Placental pericyte (primary cell): ENCODE measurements around the gene RECQL5. TPM values are rescaled to one million over a fixed set of nuclear protein-coding genes. Genes with fewer than 3 reads are reported as not detected.

ENCODE experiments used
- total RNA-seq: library from RNA; depleted of rRNA; stranded (reverse); fragments of >200 nt; gene quantifications from 2 replicates; pipeline ENCODE4 v1.2.3, GENCODE V29; 2012

RECQL5 gene
- 21.7 and 22.6 TPM in 2 replicates for total RNA-seq

DNA sequence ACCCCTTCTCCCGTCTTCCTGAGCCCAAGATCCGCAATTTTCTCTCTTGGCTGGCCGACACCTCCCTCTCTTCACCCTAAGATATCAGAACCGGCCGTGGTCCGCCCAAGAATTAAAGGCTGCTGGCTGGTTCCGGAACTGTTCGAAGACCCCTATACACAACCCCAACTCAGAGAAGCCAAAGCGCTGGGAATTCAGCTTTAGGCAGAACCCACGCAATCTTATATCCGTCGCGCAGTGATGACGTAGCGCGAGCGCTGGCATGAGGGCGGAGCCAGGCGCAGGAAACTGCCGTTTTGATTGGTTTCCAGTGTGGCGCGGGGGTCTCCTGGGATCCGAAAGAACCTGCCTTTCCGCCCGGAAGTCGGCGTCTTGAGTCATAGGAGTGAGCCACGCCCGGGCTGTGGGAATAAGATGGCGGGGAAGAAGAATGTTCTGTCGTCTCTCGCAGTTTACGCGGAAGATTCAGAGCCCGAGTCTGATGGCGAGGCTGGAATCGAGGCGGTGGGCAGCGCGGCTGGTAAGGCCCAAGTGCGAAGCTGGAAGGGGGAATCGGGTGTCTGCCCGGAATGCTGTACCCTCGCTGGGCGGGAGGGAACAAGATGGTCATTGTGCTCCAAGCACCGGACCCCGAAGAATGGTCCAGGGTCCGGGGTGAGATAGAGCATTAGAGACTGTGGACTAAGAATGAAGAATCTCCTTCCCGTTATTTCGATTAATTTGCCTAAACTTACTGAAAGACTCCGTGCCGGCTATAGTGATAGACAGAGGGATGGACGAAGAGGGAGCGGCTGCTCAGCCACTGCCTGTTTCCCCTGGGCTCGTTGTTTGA is at the start of gene RECQL5, which contains the start of gene SAP30BP:
Gene RECQL5, minus strand, starts transcription at position 196 of the 832 bp plus-strand sequence. CDS start 597 bp downstream, outside the sequence.
Gene SAP30BP, plus strand, starts transcription at position 380 of the 832 bp plus-strand sequence. Its CDS starts 35 bp downstream, at position 415.

DNA sequence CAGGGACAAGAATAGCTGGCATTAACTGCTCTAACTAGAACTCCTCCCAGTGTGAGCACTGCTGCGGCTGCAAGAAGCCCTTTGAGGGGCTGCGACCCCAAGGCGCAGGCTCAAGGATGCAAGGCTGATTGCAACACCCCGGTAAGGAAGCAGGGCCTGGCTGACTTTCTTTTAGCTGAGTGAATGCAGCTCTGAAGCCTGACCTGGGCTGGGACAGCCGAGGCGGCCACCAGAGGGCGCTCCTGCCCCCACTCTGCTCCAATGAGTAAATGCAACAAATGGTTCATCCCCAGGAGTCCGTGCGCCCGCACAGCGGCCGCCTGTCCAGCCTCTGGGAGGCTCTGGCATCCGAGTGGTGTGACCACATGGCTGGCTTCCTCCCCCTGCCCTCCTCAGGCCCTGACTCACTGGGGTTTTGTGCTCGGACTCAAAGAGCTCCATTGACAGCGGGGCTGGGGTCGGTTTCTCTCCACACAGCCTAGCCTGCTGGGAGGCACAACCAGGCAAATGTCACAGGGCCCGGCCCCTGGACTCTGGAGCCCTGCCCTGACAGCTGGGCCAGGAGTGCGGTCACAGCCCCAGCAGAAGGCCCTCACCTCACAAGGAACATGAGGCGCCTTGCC is 34.0 kb downstream of the RECQL5 start, which contains the start of gene SMIM5:
Gene SMIM5, plus strand, starts transcription at position 572 of the 623 bp plus-strand sequence. CDS start 6,768 bp downstream, outside the sequence.

DNA sequence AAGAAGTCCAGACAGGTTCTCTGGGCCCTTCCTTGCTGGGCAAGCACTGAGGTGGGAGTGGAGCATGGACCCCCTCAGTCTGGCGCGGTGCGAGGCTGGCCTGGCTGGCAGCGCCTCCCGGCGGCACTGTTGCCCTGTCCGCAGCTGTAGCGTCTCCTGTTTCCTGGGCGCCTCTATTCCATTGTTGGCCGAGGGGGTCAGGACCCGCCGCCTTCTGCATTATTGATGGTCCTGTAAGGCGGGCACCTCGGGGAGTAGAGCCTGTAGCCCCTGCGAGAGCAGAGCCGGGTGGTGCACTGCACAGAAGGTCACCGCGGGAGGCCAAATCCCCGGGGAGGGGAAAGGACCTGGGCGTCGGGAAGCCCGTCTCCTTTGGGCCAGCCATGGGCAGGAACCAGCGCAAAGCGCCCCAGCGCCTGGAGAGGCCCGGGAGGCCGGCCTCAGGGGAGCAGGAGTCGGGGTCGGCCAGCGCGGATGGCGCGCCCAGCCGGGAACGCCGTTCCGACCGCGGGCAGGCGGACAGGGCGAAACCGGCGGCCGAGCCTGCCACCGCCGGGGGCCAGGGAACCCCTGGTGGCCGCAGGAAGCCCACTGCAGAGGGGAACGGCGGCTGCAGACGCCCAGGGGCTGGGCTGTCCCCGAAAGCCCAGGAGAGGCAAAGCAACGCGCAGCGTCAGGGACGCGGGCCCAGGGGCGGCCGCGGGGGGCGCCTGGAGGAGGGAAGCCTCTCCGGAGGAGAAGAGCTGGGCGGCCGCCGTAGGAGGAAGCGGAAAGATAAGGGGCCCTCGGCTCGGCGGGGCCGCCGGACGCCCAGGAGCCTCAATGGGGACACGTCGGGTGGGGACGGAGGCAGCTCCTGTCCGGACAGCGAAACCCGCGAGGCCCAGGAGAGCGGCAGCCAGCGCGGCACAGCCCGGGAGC is 79.0 kb downstream of the RECQL5 start, which contains the start of gene MYO15B:
Gene MYO15B, plus strand, starts transcription at position 126 of the 921 bp plus-strand sequence. Its CDS starts 258 bp downstream, at position 384.

Other genes starting within 250 kb of the RECQL5 start
- gene TMEM94, start 210.5 kb downstream of the RECQL5 start, total RNA-seq = 35.1 and 58.4 TPM in 2 replicates
- gene CASKIN2, start 151.6 kb downstream of the RECQL5 start, total RNA-seq = 8.5 and 11.6 TPM in 2 replicates
- 9.6 and 12.7 TPM in 2 replicates for gene TSEN54, start 150.6 kb downstream of the RECQL5 start, total RNA-seq
- gene LLGL2, start 141.5 kb downstream of the RECQL5 start, total RNA-seq = 0.57 and 1.8 TPM in 2 replicates
- gene MYO15B, start 79.4 kb downstream of the RECQL5 start, total RNA-seq = 0.57 and 1.3 TPM in 2 replicates
- not detected in 2 replicates for gene SMIM5, start 33.7 kb downstream of the RECQL5 start, total RNA-seq
- 66.6 and 75.9 TPM in 2 replicates for gene SAP30BP, start 184 bp upstream of the RECQL5 start, total RNA-seq
- 0.44 and 0.57 TPM in 2 replicates for gene ITGB4, start 54.3 kb upstream of the RECQL5 start, total RNA-seq
- gene GALK1, start 98.0 kb upstream of the RECQL5 start, total RNA-seq = 24.7 and 37.7 TPM in 2 replicates
- gene UNK, start 117.7 kb upstream of the RECQL5 start, total RNA-seq = 15.3 and 24.6 TPM in 2 replicates
- 1.8 and 2.3 TPM in 2 replicates for gene UNC13D, start 177.2 kb upstream of the RECQL5 start, total RNA-seq
- gene WBP2, start 188.2 kb upstream of the RECQL5 start, total RNA-seq = 23.0 and 64.6 TPM in 2 replicates
- 15.3 and 18.6 TPM in 2 replicates for gene TRIM47, start 211.4 kb upstream of the RECQL5 start, total RNA-seq
- gene TRIM65, start 229.8 kb upstream of the RECQL5 start, total RNA-seq = 14.4 and 26.5 TPM in 2 replicates
- gene MRPL38, start 237.7 kb upstream of the RECQL5 start, total RNA-seq = 35.5 and 44.2 TPM in 2 replicates